ENCODE results near the gene MEF2D.

The MEF2D gene

DNA sequence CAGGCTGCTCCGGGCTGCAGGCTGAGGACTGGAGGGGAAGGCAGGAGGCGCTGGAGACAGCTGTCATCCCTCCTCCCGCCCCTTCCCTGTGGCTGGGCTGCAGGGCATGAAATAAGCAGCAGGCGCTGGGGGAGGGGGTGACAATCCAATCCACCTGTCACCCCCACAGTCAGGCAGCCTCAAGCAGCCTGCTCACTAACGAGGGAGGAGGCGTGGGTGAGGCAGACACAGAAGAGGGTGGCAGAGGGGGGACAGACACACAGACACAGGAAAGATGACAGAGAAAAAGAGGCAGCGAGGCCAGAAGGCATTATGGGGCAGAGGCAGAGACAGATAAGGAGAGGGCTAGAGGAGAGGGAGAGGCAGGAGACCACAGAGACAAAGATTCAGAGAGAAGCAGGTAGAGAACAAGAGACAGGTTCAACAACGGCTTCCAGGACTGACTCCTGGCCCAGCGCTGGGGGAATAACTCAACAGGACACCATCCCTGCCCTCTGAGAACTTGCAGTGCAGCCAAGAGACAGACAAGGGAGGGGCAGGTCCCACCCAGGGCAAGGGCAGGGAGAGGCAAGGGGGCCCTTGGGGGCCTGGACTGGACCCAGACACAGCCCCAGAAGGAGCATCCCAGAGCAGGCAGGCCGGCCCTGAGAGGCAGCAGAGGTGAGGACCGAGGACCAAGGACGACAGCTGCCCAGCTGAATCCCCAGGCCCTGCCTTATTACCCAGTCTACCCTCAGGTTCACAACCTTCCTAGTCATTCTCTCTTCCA lies 11.2 kb downstream of the MEF2D start (continued):
- TF ChIP-seq, protein P1, sequence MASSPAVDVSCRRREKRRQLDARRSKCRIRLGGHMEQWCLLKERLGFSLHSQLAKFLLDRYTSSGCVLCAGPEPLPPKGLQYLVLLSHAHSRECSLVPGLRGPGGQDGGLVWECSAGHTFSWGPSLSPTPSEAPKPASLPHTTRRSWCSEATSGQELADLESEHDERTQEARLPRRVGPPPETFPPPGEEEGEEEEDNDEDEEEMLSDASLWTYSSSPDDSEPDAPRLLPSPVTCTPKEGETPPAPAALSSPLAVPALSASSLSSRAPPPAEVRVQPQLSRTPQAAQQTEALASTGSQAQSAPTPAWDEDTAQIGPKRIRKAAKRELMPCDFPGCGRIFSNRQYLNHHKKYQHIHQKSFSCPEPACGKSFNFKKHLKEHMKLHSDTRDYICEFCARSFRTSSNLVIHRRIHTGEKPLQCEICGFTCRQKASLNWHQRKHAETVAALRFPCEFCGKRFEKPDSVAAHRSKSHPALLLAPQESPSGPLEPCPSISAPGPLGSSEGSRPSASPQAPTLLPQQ (tag by site-specific recombination; IDR thresholded peaks at IDR 0.05), result no peak
- TF ChIP-seq ZFP37 (tag by site-specific recombination; IDR thresholded peaks at IDR 0.05) (no peak), ZNF629 (tag by site-specific recombination; IDR thresholded peaks at IDR 0.05) (no peak), HOXA7 (CRISPR knock-in tag; IDR thresholded peaks at IDR 0.05; ENCODE audit: borderline replicate concordance) (no peak), IKZF3 (tag by site-specific recombination; IDR thresholded peaks at IDR 0.05) (peak; percentile 41; the same call in 1 of the 2 replicates), ZNF324 (tag by site-specific recombination; IDR thresholded peaks at IDR 0.05) (no peak), ZNF157 (tag by site-specific recombination; IDR thresholded peaks at IDR 0.05) (no peak), ZNF416 (tag by site-specific recombination; IDR thresholded peaks at IDR 0.05) (no peak), ZNF670 (tag by site-specific recombination; IDR thresholded peaks at IDR 0.05; ENCODE audit: low read depth) (no peak), ZNF621 (tag by site-specific recombination; IDR thresholded peaks at IDR 0.05) (no peak), ZNF548 (tag by site-specific recombination; IDR thresholded peaks at IDR 0.05) (no peak)
- TF ChIP-seq, protein P2, sequence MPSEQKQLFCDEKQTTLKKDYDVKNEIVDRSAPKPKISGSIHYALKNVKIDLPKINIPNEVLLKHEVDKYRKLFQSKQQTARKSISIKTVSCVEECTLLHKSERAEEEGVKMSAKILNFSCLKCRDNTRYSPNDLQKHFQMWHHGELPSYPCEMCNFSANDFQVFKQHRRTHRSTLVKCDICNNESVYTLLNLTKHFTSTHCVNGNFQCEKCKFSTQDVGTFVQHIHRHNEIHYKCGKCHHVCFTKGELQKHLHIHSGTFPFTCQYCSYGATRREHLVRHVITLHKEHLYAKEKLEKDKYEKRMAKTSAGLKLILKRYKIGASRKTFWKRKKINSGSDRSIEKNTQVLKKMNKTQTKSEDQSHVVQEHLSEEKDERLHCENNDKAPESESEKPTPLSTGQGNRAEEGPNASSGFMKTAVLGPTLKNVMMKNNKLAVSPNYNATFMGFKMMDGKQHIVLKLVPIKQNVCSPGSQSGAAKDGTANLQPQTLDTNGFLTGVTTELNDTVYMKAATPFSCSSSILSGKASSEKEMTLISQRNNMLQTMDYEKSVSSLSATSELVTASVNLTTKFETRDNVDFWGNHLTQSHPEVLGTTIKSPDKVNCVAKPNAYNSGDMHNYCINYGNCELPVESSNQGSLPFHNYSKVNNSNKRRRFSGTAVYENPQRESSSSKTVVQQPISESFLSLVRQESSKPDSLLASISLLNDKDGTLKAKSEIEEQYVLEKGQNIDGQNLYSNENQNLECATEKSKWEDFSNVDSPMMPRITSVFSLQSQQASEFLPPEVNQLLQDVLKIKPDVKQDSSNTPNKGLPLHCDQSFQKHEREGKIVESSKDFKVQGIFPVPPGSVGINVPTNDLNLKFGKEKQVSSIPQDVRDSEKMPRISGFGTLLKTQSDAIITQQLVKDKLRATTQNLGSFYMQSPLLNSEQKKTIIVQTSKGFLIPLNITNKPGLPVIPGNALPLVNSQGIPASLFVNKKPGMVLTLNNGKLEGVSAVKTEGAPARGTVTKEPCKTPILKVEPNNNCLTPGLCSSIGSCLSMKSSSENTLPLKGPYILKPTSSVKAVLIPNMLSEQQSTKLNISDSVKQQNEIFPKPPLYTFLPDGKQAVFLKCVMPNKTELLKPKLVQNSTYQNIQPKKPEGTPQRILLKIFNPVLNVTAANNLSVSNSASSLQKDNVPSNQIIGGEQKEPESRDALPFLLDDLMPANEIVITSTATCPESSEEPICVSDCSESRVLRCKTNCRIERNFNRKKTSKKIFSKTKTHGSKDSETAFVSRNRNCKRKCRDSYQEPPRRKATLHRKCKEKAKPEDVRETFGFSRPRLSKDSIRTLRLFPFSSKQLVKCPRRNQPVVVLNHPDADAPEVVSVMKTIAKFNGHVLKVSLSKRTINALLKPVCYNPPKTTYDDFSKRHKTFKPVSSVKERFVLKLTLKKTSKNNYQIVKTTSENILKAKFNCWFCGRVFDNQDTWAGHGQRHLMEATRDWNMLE (tag by site-specific recombination; conservative IDR thresholded peaks at IDR 0.05; ENCODE audit: low read depth), result no peak
- TF ChIP-seq, protein P3, sequence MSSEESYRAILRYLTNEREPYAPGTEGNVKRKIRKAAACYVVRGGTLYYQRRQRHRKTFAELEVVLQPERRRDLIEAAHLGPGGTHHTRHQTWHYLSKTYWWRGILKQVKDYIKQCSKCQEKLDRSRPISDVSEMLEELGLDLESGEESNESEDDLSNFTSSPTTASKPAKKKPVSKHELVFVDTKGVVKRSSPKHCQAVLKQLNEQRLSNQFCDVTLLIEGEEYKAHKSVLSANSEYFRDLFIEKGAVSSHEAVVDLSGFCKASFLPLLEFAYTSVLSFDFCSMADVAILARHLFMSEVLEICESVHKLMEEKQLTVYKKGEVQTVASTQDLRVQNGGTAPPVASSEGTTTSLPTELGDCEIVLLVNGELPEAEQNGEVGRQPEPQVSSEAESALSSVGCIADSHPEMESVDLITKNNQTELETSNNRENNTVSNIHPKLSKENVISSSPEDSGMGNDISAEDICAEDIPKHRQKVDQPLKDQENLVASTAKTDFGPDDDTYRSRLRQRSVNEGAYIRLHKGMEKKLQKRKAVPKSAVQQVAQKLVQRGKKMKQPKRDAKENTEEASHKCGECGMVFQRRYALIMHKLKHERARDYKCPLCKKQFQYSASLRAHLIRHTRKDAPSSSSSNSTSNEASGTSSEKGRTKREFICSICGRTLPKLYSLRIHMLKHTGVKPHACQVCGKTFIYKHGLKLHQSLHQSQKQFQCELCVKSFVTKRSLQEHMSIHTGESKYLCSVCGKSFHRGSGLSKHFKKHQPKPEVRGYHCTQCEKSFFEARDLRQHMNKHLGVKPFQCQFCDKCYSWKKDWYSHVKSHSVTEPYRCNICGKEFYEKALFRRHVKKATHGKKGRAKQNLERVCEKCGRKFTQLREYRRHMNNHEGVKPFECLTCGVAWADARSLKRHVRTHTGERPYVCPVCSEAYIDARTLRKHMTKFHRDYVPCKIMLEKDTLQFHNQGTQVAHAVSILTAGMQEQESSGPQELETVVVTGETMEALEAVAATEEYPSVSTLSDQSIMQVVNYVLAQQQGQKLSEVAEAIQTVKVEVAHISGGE (tag by site-specific recombination; conservative IDR thresholded peaks at IDR 0.05; ENCODE audit: low read depth), result no peak

DNA sequence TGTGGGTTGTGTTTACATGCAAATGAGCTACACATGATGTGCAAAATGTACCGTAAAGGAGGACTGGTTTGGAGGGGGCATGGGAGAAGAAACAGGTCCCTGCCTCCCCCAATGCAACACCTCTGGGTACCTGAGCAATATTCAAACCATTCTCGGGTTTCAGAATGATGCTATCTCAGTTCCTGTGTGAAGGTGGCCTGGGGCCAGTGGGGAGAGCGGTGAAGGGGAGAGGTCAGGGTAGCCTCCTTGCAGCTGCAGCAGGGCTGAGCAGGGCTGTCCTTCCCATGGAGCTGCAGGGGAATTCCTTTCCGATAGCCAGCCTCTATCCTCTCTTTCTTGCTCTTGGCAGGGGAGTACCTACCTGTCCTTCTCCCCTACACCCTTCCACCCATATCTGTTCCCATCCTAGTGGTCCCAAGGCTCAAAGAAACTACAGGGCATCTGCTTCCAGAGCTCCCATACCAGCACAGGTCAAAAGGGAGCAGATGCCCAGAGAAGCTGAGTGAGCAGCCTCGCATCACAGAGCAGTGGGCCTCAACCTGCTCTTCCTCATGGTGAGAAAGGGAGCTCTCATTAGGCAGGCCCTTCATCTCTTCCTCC lies 11.9 kb downstream of the MEF2D start:
- Histone ChIP-seq H3K36me3 (ENCODE audit: control insufficient read depth in 2 of 2, insufficient read depth in 1 of 2, low read length in 2 of 2) (peaks cover 0 to 4% of the 10 kb centered on the region in 2 experiments; a peak in 1 of 3 replicates), H3K27ac (ENCODE audit: extremely low read depth, low read depth, low read length) (no peak overlapping the region), H3K4me3 (ENCODE audit: low read depth, low read length) (no peak overlapping the region), H3K4me1 (ENCODE audit: control insufficient read depth, insufficient read depth, low read length) (peaks cover 16% of the 10 kb centered on the region), H3K9me3 (ENCODE audit: control insufficient read depth, insufficient read depth, low read depth, low read length) (no peaks in the 10 kb centered on the region)
- ChIA-PET CTCF (interaction anchor here (0.6 to 1.1 kb wide), 5 partner anchors 23 to 276 kb away, joined by 3 read pairs; no protein-coding TSS in a partner anchor), POLR2A (interaction anchor here (1.6 to 1.7 kb wide), 2 partner anchors 10 to 13 kb away, joined by 5 to 6 read pairs; no protein-coding TSS in a partner anchor)
- TF ChIP-seq ZFHX2 (tag by site-specific recombination; conservative IDR thresholded peaks at IDR 0.05) (no peak), ZNF473 (tag by site-specific recombination; IDR thresholded peaks at IDR 0.05) (no peak), ZNF776 (tag by site-specific recombination; IDR thresholded peaks at IDR 0.05; ENCODE audit: borderline replicate concordance) (no peak), SP7 (tag by site-specific recombination; IDR thresholded peaks at IDR 0.05) (no peak), KLF8 (tag by site-specific recombination; IDR thresholded peaks at IDR 0.05) (no peak), ZNF266 (tag by site-specific recombination; IDR thresholded peaks at IDR 0.05; ENCODE audit: low read depth) (no peak)
- TF ChIP-seq, protein P4, sequence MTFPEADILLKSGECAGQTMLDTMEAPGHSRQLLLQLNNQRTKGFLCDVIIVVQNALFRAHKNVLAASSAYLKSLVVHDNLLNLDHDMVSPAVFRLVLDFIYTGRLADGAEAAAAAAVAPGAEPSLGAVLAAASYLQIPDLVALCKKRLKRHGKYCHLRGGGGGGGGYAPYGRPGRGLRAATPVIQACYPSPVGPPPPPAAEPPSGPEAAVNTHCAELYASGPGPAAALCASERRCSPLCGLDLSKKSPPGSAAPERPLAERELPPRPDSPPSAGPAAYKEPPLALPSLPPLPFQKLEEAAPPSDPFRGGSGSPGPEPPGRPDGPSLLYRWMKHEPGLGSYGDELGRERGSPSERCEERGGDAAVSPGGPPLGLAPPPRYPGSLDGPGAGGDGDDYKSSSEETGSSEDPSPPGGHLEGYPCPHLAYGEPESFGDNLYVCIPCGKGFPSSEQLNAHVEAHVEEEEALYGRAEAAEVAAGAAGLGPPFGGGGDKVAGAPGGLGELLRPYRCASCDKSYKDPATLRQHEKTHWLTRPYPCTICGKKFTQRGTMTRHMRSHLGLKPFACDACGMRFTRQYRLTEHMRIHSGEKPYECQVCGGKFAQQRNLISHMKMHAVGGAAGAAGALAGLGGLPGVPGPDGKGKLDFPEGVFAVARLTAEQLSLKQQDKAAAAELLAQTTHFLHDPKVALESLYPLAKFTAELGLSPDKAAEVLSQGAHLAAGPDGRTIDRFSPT (tag by site-specific recombination; IDR thresholded peaks at IDR 0.05), result no peak
